ENCODE measurements around the gene EPHA6.
"Not testable (repeated sequence)": the region's sequence is repeated elsewhere in the genome, so short reads cannot be mapped to it uniquely, and the experiment has no call there.

EPHA6 gene

DNA sequence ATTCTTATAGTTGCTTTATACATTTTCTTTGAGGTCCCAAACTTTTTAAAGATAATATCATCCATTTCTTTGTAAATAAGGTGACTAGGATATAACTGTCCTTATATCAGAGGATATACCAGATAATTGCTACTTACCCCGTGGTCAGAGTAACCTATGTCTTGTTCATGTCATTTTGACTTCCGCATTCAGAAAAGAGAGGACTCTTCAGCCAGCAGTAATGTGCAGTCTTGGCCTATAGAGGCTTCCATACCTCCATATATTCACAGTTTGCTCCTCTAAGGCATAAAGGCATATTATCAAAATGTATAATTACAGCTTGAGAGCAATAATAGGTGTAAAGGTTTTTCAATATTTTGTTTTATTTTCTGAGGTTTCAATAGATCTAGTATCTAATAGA is 38.5 kb downstream of the EPHA6 start:
- no peak for TF ChIP-seq ZNF274 (IDR thresholded peaks at IDR 0.05; ENCODE audit: low read depth, low read length)
- H3K4me3 ChIP-seq (ENCODE audit: low read length): no peak overlapping the region

DNA sequence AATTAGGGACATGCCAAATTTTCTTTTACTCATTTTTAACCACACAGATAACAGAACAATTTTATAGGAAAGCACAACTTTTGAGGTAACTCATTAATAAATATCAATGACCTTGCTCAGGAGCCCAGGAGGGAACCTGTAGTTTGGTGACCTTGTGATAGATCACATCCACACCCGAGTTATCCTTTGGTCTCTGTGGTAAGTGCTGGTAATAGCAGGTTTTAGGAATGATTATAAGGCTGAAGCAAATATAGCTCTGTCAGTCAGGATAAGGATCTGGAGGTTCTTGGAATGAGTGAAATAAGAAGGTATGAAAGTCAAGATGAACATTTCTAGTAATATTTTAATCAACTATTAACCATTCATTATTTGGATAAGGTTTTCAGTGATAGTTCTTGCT is 46.5 kb downstream of the EPHA6 start:
- TF ChIP-seq ZNF274 (IDR thresholded peaks at IDR 0.05; ENCODE audit: low read depth, low read length): no peak
- H3K4me3 ChIP-seq (ENCODE audit: low read length): no peak overlapping the region

DNA sequence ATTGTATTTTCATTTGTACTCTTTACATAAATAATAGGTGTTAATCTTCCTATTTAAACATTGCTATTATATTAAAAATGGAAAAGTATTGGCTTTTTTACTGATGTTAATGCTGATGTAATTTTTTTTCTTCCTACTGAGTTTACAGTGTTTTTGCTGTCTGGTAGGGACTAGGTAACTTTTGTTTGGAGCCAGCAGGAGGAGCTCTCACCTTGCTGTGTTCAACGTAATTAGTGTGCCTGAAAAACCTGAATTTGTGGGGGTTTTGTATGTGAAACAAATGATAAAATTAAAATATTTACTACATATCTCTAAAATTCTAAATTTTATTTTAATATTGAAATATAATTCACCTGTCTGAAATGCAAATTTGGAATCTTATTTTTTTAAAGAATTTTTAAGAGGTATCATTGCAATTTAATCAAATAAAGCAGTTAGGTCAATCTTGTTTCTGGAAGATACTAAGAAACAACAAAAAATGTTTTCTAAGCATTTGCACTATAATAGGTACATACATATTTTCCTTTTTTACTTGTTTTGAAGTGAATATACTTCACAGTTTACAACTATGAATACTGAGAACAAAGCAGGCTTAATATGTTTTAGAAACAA is 48.8 kb downstream of the EPHA6 start:
- TF ChIP-seq ZNF274 (IDR thresholded peaks at IDR 0.05; ENCODE audit: low read depth, low read length): no peak
- no peak overlapping the region for H3K4me3 ChIP-seq (ENCODE audit: low read length)

DNA sequence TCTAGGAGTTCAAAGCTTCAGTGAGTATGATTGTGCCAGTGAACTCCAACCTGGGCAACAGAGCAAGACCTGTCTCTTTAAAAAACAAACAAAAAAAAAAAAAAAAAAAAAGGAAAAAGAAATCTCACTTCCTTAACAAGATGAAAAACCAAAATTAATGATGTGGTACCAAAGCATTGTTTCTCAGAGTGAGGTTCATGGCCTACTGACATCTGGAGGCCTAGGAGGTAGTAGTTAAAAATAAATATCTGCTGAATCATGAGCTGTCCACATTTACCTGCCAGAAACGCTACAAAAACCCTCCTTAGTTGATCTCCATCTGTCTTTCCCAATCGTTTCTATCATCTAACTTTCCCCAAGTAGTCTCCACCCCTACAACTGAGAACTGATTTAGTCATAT is 51.2 kb downstream of the EPHA6 start:
- no peak for TF ChIP-seq ZNF274 (IDR thresholded peaks at IDR 0.05; ENCODE audit: low read depth, low read length)
- no peak overlapping the region for H3K4me3 ChIP-seq (ENCODE audit: low read length)

DNA sequence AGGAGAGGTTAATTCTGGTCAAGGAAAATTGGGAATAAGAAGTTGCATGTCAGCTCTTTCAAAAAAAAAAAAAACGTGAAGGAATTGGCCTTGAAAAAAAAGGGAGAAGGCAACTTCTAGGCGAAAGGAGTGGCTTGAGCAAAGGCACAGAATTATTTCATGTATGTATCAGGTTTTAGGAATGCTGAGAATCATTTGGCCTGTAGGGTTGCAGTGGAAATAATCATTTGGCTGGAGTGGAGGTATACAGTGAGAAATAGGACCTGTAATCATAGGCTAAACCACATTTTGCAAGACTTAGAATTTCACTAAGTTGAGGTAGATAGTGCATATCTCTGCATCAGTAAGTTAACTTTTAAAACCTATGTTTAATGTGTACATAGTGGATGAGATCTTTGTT is 54.9 kb downstream of the EPHA6 start:
- TF ChIP-seq ZNF274 (IDR thresholded peaks at IDR 0.05; ENCODE audit: low read depth, low read length): no peak
- no peak overlapping the region for H3K4me3 ChIP-seq (ENCODE audit: low read length)

DNA sequence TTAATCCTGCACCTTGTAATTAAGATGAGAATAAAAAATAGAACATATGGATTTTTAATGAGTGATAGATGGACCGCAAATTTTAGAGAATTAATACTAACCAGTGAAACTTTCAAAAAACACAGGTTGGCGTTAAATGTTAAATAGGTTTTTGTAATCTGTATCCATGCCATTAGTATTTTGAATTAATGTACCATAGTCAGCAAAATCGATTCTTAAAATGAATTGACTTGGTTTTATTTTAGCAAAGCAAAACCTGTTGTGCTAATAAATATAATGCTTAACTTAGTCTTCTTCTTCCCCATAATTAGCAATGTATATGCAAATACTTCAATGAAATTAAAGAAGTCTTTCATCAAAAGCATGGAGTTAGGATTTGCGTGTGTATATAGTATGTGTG is 63.1 kb downstream of the EPHA6 start:
- TF ChIP-seq ZNF274 (IDR thresholded peaks at IDR 0.05; ENCODE audit: low read depth, low read length): no peak
- H3K4me3 ChIP-seq (ENCODE audit: low read length): no peak overlapping the region

DNA sequence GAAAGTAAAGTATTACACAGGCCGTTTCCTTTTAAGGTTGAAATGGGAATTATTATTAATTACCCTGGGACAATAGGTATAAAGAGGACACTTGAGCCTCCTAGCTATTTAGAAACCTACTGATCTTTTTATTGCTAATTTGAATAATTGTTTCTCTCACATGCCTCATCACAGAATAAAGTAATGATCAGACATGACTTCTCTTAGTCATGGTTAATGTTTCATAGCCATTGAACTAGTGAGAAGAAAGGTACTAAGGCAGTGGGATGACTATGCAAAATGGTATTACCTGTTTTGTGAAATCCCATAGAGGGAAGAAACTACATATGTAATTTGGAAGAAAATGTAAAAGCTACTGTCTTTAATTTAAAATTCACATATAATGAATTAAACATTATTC is 85.6 kb downstream of the EPHA6 start:
- H3K4me3 ChIP-seq (ENCODE audit: low read length): no peak overlapping the region
- TF ChIP-seq ZNF274 (IDR thresholded peaks at IDR 0.05; ENCODE audit: low read depth, low read length): no peak

DNA sequence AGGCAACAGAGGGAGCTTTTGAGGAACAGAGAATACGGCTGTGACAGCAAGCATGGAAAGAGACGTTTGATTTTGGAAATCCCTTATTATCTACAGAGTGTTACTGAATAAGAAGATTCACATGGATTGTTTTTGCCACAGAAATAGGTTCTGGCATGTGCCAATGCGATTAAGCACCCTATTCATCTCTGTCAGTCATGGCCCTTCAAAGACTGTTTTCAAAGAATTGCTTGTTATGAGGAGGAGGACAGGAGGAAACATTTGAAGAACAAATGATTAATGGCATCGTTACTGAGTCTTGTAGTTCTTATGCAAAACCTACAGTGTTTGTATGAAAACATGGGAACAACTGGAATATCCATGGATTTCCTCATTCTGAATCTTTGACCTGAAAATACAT is 86.2 kb downstream of the EPHA6 start:
- TF ChIP-seq ZNF274 (IDR thresholded peaks at IDR 0.05; ENCODE audit: low read depth, low read length): no peak
- no peak overlapping the region for H3K4me3 ChIP-seq (ENCODE audit: low read length)

DNA sequence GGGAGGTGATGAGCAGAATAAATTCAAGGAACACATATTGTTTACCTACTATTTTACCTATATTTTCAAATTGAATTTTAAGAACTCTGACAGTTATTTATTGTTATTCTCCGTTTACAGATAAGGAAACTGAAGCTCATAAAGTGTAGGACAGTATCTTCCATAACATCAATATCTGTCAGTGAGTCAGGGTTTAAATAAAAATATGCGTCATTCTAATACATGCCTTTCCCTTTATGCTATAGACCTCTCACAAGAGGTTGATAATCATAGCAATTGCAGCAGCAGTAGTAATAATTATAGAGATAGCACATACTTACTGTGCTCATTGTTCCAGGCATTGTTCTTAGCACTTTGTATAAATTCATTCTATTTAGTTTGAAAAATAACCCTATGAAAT is 101.1 kb downstream of the EPHA6 start:
- no peak overlapping the region for H3K4me3 ChIP-seq (ENCODE audit: low read length)
- no peak for TF ChIP-seq ZNF274 (IDR thresholded peaks at IDR 0.05; ENCODE audit: low read depth, low read length)

DNA sequence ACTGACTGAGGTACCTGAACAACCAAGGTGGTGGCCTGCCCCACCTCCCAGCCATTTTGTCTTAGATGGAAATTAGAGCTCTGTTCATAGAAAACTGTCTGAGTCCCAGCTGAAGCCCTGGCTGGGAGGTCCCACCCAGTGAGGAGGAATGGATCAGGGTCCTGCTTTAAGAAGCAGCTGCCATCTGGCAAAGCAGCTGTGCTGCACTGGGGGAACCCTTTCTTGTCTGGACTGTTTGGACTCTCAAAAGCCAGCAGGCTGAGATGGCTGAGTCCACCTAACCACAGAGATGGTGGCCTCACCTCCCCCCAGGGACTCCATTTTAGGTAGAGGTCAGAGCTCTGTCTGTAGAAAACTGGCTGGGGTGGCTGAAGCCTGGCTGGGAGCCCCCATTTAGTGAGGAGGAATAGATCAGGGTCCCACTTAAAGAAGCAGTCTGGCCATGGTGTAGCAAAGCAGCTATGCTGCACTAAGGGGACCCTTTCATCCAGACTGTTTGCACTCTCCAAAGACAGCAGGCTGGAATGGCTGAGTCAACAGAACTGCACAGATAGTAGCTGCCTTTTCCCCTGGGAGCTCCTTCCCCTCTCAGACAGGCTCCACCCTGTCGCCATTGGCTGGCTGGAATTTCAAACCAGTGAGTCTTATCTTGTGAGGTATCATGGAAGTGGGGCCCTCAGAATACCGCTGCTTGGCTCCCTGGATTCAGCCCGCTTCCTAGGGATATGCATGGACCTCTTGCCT is 116.9 kb downstream of the EPHA6 start:
- TF ChIP-seq ZNF274 (IDR thresholded peaks at IDR 0.05; ENCODE audit: low read depth, low read length): no peak

DNA sequence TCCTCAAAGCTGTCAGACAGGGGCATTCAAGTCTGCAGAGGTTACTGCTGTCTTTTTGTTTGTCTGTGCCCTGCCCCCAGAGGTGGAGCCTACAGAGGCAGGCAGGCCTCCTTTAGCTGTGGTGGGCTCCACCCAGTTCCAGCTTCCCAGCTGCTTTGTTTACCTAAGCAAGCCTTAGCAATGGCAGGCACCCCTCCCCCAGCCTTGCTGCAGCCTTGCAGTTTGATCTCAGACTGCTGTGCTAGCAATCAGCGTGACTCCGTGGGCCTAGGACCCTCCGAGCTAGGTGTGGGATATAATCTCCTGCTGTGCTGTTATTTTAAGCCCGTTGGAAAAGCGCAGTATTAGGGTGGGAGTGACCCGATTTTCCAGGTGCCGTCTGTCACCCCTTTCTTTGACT is 127.7 kb downstream of the EPHA6 start:
- not testable (repeated sequence) for H3K4me3 ChIP-seq (ENCODE audit: low read length)

More for the DNA sequence above, 116.9 kb downstream of the EPHA6 start:
- no peak overlapping the region for H3K4me3 ChIP-seq (ENCODE audit: low read length)

DNA sequence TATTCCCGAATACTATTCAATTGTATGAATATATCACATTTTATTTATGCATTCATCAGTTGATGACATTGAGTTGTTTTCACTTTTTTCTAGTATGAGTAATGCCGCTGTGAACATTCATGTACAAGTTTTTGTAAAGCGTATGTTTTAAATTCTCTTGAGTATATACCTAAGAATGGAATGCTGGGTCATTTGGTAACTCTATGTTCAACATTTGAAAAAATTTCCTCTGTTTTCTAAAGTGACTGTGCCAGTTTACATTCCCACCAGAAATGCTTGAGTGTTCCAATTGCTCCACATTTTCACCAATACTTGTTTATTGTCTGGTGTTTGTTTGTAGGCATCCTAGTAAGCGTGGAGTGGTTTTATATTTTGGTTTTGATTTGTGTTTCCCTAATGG is 144.5 kb downstream of the EPHA6 start:
- TF ChIP-seq ZNF274 (IDR thresholded peaks at IDR 0.05; ENCODE audit: low read depth, low read length): no peak
- no peak overlapping the region for H3K4me3 ChIP-seq (ENCODE audit: low read length)

DNA sequence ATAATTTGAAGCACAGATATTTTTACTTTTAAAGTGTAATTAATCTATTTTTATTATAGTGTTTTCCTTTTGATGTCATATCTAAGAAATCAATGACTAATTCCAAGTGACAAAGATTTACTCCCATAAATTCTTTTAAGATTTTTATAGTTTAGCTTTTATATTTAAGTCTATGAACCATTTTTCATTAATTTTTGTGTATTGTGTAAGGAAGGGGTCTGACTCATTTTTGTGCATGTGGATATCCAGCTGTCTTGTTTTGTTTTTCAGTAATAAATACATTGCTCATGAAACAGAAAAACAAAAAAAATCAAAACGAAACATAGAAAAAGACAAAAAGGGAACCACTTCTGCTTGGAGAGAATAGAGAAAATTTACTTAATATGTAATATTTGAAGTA is 145.1 kb downstream of the EPHA6 start:
- H3K4me3 ChIP-seq (ENCODE audit: low read length): no peak overlapping the region
- no peak for TF ChIP-seq ZNF274 (IDR thresholded peaks at IDR 0.05; ENCODE audit: low read depth, low read length)

DNA sequence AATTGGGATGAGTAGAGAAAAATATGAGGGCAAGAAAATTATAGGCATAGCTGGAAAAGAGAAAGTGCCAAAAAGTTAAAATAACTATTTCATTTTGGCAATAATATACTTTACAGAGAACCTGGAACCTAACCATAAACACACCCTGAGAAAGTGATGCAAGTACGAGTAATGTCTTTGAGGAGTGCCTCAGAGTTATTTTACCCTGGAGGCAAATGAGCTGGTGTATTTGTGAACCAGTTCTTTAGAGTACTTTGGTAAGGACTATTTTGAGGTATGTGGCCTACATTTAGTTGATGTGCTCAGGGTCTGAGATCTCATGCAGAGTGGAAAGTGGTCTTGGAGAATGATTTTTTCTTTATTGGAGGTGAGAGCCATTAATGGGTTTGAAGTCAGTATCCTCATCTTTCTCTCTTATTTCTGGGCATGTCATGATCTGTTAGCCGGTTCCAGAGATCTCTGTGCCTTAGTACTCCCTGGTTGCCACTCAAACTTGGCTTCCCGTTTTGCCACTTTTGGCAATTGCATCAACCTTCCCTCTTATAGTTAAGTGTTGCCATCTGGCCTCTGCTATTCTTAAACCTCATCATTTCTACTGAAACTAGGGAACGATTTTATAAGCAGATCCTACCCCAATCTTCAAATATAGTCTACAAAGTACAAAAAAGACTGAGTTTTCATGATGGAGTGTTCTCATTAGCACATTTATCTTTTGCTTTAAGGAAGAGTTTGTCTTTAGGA is 145.7 kb downstream of the EPHA6 start:
- no peak for TF ChIP-seq ZNF274 (IDR thresholded peaks at IDR 0.05; ENCODE audit: low read depth, low read length)
- H3K4me3 ChIP-seq (ENCODE audit: low read length): no peak overlapping the region

DNA sequence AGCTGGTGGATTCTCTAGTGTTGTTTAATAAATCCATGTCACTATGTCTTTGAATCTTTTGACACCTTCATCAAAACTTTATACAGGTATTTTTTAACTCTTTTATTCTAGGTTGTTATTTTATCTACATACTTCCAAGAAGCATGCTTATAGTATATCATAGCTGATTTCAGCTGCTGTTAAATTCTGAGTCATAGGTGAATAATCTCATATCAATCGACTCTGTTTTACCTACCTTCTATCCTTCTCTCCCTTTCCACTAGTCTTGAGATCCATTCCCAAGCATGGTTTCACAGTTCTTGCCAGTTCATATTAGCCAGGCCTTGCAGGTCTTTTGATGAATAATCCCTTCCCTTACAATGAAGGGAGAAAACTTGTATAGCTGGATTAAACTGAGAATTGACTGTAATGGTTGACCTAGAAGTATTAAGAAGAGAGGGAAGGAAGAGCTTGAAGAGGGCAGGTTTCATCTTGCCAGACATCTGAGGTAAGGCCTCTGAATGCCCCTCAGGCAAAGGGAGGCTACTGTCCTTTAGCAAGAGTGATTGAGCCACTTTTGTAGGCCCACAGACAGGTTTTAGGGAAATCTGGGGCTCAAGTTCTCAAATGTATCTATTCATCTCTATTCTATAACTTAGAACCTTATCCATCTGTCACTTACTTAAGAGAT is 146.4 kb downstream of the EPHA6 start:
- no peak for TF ChIP-seq ZNF274 (IDR thresholded peaks at IDR 0.05; ENCODE audit: low read depth, low read length)
- H3K4me3 ChIP-seq (ENCODE audit: low read length): no peak overlapping the region

Measured in GM08714 (cell line).